Skeletal muscle tissue (tissue), 4 donors: ENCODE measurements around the gene CTTNBP2NL. TPM values are rescaled to one million over a fixed set of nuclear protein-coding genes. Genes with fewer than 3 reads are reported as not detected.

Experiments used
- H3K27ac ChIP-seq: one replicate; pipeline ENCODE4 v1.7.0; 2013; ENCODE audit warnings: mild to moderate bottlenecking, low read depth, low read length, inconsistent platforms
- H3K27me3 ChIP-seq, 3 donors: one replicate each; pipeline ENCODE4 v1.7.0; 2013; ENCODE audit warnings: low read length in 3 of 3; ENCODE audit not compliant: control insufficient read depth in 3 of 3, insufficient read depth in 3 of 3
- H3K36me3 ChIP-seq, 3 donors: one replicate each; pipeline ENCODE4 v1.7.0; 2013; ENCODE audit warnings: low read length in 3 of 3; ENCODE audit not compliant: control insufficient read depth in 3 of 3, insufficient read depth in 3 of 3
- H3K4me1 ChIP-seq, 3 donors: one replicate each; pipeline ENCODE4 v1.7.0; 2013; ENCODE audit warnings: low read length in 3 of 3, mild to moderate bottlenecking in 3 of 3; ENCODE audit not compliant: control insufficient read depth in 3 of 3, insufficient read depth in 3 of 3
- H3K4me3 ChIP-seq, 3 donors: one replicate each; pipeline ENCODE4 v1.7.0; 2013; ENCODE audit warnings: low read length in 3 of 3
- H3K9ac ChIP-seq, 3 donors: one replicate each; pipeline ENCODE4 v1.7.0; 2013; ENCODE audit warnings: low read length in 3 of 3, mild to moderate bottlenecking in 3 of 3, moderate library complexity in 2 of 3, low read depth in 1 of 3
- H3K9me3 ChIP-seq, 3 donors: one replicate each; pipeline ENCODE4 v1.7.0; 2013; ENCODE audit warnings: low read length in 3 of 3; ENCODE audit not compliant: control insufficient read depth in 3 of 3
- total RNA-seq: library from RNA; depleted of rRNA; stranded (reverse); fragments of >200 nt; gene quantifications from one replicate; pipeline ENCODE4 v1.2.3, GENCODE V29; 2014
- donor health status: Osteomylitis.

CTTNBP2NL gene
- total RNA-seq, 1 donor from 2014 or later, result 8.4 TPM

DNA sequence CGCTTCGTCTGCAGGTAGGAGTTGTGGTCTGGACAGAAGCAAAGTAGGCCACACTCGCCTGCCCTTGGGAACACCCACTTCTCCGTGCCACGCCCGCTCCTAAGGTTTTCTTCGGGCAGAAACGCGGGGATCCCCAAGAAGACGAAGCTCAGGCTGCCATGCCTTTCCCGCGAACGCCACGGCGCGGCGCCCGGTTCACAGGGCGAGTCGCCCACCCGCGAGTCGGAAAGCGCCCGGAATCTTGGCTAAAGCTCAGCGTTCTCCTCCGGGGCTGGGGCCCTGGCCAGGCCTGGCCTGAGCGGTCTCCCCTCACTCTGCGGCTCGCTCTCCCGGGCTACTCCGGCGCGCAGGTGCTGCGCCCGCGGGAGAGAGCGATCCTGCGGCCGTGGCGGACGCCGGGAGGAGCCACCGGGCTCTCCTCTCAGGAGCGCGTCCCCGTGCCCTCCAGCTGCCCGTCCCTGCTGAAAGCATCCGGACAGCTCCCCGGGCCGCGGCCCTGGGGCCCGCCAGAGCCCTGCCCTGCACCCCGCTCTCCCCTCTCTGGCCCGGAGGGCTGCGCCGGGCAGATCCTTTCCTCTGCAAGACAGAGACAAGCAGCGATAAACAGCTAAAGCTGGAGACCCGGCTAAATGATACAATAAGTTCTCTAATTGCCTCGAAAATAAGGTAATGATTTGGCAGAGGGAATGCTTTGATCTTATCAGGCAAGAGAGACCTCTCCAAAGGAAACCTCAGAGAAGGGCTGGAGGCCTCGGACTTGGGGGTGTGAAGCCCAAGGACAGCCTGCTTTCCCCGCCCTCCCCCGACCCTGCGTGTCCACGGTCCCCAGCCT is 106.0 kb downstream of the CTTNBP2NL start:
- Histone ChIP-seq H3K9me3 (no peaks in the 10 kb centered on the region), H3K27ac (no peak overlapping the region), H3K4me1 (peaks cover 5 to 10% (median 10%) of the 10 kb centered on the region in 3 donors), H3K9ac (peak overlapping the region; percentile 50 to 69 (median 57)), H3K27me3 (peaks cover 16 to 39% (median 26%) of the 10 kb centered on the region in 3 donors), H3K4me3 (peak overlapping the region; percentile 49 to 70 (median 56)), H3K36me3 (no peaks in the 10 kb centered on the region)

GRCh38 chr1:112502826-112503225 is 106.8 kb downstream of the CTTNBP2NL start:
- Histone ChIP-seq H3K27me3 (peaks cover 23 to 47% (median 28%) of the 10 kb centered on the region in 3 donors), H3K27ac (no peak overlapping the region), H3K4me3 (no peak overlapping the region)

GRCh38 chr1:112504001-112504660 is 108.1 kb downstream of the CTTNBP2NL start:
- Histone ChIP-seq H3K27me3 (peaks cover 37 to 60% (median 40%) of the 10 kb centered on the region in 3 donors), H3K27ac (no peak overlapping the region), H3K36me3 (no peaks in the 10 kb centered on the region), H3K4me1 (peaks cover 14 to 23% (median 19%) of the 10 kb centered on the region in 3 donors), H3K9ac (no peak overlapping the region), H3K9me3 (no peaks in the 10 kb centered on the region), H3K4me3 (no peak overlapping the region)

More at GRCh38 chr1:112502826-112503225, 106.8 kb downstream of the CTTNBP2NL start:
- Histone ChIP-seq H3K9ac (no peak overlapping the region), H3K36me3 (no peaks in the 10 kb centered on the region), H3K4me1 (peaks cover 7 to 12% (median 11%) of the 10 kb centered on the region in 3 donors), H3K9me3 (no peaks in the 10 kb centered on the region)

GRCh38 chr1:112504661-112505399 is 108.8 kb downstream of the CTTNBP2NL start:
- H3K4me1 ChIP-seq, result peaks cover 14 to 23% (median 19%) of the 10 kb centered on the region in 3 donors
- H3K9me3 ChIP-seq, result no peaks in the 10 kb centered on the region
- H3K27me3 ChIP-seq, result peaks cover 42 to 66% (median 47%) of the 10 kb centered on the region in 3 donors
- H3K9ac ChIP-seq, result no peak overlapping the region
- H3K4me3 ChIP-seq, result no peak overlapping the region
- no peak overlapping the region for H3K27ac ChIP-seq
- H3K36me3 ChIP-seq, result no peaks in the 10 kb centered on the region

DNA sequence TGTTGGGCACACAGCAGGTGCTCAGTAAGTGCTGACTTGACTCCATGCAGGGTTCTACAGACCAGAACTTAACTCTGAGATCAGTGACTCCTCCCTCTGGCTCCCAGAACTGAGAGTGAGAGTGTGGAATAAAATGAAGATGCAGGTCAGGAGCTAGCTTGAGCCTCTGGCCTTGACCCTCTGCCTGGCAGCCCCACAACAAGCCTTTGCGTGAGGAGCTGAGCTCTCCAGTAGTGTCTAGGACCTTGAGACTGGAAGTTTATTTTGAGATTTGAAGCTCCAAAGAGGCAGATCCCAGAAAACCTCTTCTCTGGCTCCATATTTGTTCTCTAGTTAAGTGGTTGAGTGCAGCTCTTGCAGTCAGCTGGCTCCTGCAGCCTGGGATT is 109.4 kb downstream of the CTTNBP2NL start:
- peaks cover 42 to 72% (median 52%) of the 10 kb centered on the region in 3 donors for H3K27me3 ChIP-seq
- H3K4me1 ChIP-seq, result peaks cover 14 to 23% (median 19%) of the 10 kb centered on the region in 3 donors
- H3K4me3 ChIP-seq, result no peak overlapping the region
- H3K27ac ChIP-seq, result no peak overlapping the region
- no peaks in the 10 kb centered on the region for H3K9me3 ChIP-seq
- no peak overlapping the region for H3K9ac ChIP-seq
- H3K36me3 ChIP-seq, result no peaks in the 10 kb centered on the region

- Histone ChIP-seq H3K36me3 (no peaks in the 10 kb centered on the region), H3K27ac (no peak overlapping the region), H3K4me1 (peaks cover 14 to 23% (median 19%) of the 10 kb centered on the region in 3 donors), H3K27me3 (peaks cover 42 to 73% (median 52%) of the 10 kb centered on the region in 3 donors), H3K9me3 (no peaks in the 10 kb centered on the region), H3K4me3 (no peak overlapping the region), H3K9ac (no peak overlapping the region)
These were observed 109.9 kb downstream of the CTTNBP2NL start for GRCh38 chr1:112505878-112506277.

DNA sequence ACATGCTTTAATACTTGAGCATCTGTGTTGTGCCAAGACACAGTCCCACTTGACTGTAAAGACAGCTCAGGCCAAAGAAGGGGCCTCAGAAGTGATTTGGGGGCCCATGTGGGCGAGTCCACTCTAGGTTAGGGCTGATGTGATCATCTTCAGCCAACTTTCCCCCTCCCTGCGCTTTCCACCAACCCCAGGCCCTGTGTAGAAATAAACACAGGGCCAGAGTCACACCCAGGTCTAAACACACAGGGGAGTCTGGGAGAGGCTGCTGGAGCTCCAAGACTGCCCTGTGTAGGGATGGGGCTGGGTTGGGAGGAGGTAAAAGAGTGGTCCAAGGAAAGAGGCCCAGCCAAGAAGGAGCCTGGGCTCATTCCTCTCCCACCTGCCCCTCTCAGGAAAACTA is 110.3 kb downstream of the CTTNBP2NL start:
- Histone ChIP-seq H3K27ac (no peak overlapping the region), H3K36me3 (no peaks in the 10 kb centered on the region), H3K27me3 (peaks cover 42 to 73% (median 54%) of the 10 kb centered on the region in 3 donors), H3K4me1 (peaks cover 14 to 23% (median 19%) of the 10 kb centered on the region in 3 donors), H3K4me3 (no peak overlapping the region), H3K9ac (no peak overlapping the region), H3K9me3 (no peaks in the 10 kb centered on the region)

DNA sequence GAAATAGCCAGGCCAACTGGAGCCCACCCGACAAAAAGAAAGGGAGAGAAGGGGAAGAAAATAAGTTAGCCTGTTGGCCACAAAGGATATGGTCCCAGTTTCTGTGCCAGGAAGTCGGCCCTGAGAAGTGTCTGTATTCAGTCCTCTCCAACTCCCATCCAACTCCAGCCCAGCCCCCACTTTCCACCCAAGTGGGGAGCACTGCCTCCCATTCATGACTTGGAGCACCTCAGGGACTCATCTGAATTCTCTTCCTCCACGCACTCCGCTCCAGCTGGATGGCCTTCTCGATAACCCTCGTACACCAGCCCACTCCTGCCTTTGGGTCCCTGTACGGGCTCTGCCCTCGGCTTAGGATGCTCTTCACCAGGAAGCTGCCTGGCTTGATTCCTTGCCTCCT is 110.7 kb downstream of the CTTNBP2NL start:
- H3K4me3 ChIP-seq, result no peak overlapping the region
- peaks cover 12 to 23% (median 17%) of the 10 kb centered on the region in 3 donors for H3K4me1 ChIP-seq
- no peak overlapping the region for H3K27ac ChIP-seq
- no peaks in the 10 kb centered on the region for H3K9me3 ChIP-seq
- H3K36me3 ChIP-seq, result no peaks in the 10 kb centered on the region
- H3K9ac ChIP-seq, result no peak overlapping the region
- peaks cover 42 to 73% (median 57%) of the 10 kb centered on the region in 3 donors for H3K27me3 ChIP-seq

DNA sequence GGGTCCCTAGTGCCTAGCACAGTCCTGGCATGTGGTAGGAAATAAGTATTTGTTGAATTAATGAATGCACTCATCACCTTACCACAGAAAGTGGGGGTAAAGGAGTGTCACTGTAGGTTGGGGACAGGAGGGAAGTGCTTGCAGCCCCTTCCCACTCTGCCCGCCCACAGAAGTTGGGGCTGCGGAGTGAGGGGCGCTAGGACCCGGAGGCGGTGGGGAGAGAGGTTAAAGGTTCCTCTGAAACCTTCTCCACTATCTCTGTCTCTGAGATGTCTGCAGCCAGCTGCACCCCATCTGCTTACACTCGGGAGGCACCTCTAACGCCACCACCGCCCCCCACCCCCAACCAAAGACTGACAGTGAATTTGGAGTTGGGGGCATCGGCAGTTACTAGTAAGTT is 111.3 kb downstream of the CTTNBP2NL start:
- peaks cover 9 to 21% (median 14%) of the 10 kb centered on the region in 3 donors for H3K4me1 ChIP-seq
- no peaks in the 10 kb centered on the region for H3K9me3 ChIP-seq
- H3K9ac ChIP-seq, result no peak overlapping the region
- H3K36me3 ChIP-seq, result no peaks in the 10 kb centered on the region
- no peak overlapping the region for H3K4me3 ChIP-seq
- no peak overlapping the region for H3K27ac ChIP-seq
- H3K27me3 ChIP-seq, result peaks cover 42 to 75% (median 57%) of the 10 kb centered on the region in 3 donors
